Epidermal melanocyte (primary cell): ENCODE measurements around the gene RPTOR.

Source experiments
- DNase-seq: peaks from one replicate; pipeline ENCODE4 v3.0.0; 2011; ENCODE audit warnings: low spot score; ENCODE audit not compliant: insufficient read length

The RPTOR gene

GRCh38 chr17:80662557-80662956 lies 117.9 kb downstream of the RPTOR start:
- no peak for DNase-seq

- DNase-seq, result no peak
Observed at GRCh38 chr17:80663781-80664206, 119.2 kb downstream of the RPTOR start.

GRCh38 chr17:80664217-80664790 lies 119.7 kb downstream of the RPTOR start:
- DNase-seq, result no peak

GRCh38 chr17:80665792-80666191 lies 121.2 kb downstream of the RPTOR start:
- DNase-seq, result no peak

GRCh38 chr17:80666867-80667266 lies 122.2 kb downstream of the RPTOR start:
- no peak for DNase-seq

GRCh38 chr17:80667462-80668277 lies 123.0 kb downstream of the RPTOR start:
- DNase-seq, result no peak

- no peak for DNase-seq
Observed at GRCh38 chr17:80668375-80669148, 123.9 kb downstream of the RPTOR start.

- DNase-seq, result no peak
Observed at GRCh38 chr17:80671039-80671824, 126.6 kb downstream of the RPTOR start.

- no peak for DNase-seq
Observed at GRCh38 chr17:80671825-80672110, 127.1 kb downstream of the RPTOR start.

- DNase-seq, result no peak
Observed at GRCh38 chr17:80673152-80673920, 128.7 kb downstream of the RPTOR start.

GRCh38 chr17:80675438-80676095 lies 130.9 kb downstream of the RPTOR start:
- DNase-seq, result no peak

GRCh38 chr17:80676096-80676466 lies 131.4 kb downstream of the RPTOR start:
- DNase-seq, result no peak

- no peak for DNase-seq
Observed at GRCh38 chr17:80676564-80676963, 131.9 kb downstream of the RPTOR start.

- DNase-seq, result no peak
Observed at GRCh38 chr17:80677214-80677756, 132.6 kb downstream of the RPTOR start.

GRCh38 chr17:80679816-80680215 lies 135.2 kb downstream of the RPTOR start:
- DNase-seq, result no peak

GRCh38 chr17:80681215-80681614 lies 136.6 kb downstream of the RPTOR start:
- DNase-seq, result no peak

GRCh38 chr17:80682372-80682771 lies 137.7 kb downstream of the RPTOR start:
- DNase-seq, result no peak

- DNase-seq, result no peak
Observed at GRCh38 chr17:80683625-80684104, 139.0 kb downstream of the RPTOR start.

GRCh38 chr17:80687839-80688238 lies 143.2 kb downstream of the RPTOR start:
- DNase-seq, result no peak

- DNase-seq, result no peak
Observed at GRCh38 chr17:80689129-80689619, 144.5 kb downstream of the RPTOR start.
